SIG-M5 treated with dmso at 0.1 percent for 504 hours (cell line): Measurements from ENCODE around the gene KRT36.
A peak's percentile ranks its signal among the peaks of the same experiment; 100 is the strongest.

ENCODE experiments used
- DNase-seq: peaks from one replicate; lab custom pipeline; 2025; ENCODE audit not compliant: unreplicated experiment; lab: John Stamatoyannopoulos, UW

KRT36 gene

DNA sequence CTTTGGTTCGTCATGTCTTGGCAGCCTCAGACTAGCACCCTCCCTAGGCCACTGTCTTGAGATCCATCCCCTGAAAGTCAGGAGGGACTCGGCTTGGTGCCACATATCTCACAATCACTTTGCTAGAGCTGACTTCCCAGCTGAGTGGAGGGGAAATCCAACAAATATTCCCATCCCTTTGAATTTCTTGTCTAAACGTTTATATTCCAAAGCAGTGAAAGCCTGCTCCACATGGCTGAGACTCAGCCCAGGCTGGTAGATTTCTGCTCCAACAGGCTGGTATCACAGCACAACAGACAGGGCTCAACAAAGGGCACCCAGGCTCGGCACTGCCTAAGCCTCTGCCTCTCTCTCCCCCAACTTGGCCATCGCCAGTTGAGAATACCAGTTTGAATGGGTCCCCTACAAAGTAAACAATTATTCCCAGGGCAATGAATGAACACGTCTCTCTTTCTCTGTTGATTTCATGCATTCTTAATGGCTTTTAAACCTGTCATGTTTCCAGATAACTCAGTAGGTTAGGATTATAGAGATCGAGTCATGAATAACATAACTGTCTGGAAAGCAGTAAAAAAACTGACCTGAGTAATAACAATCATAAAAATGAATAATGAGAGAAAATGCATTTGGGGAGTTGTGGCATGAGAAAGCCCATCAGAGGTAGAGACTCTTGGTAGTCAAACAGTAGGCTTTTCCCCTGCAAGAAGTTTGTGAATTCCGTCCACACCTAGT, 14.7 kb upstream of the KRT36 start:
- DNase-seq, result no peak

- no peak for DNase-seq
These were observed 13.5 kb upstream of the KRT36 start for GRCh38 chr17:41503202-41503601.

DNA sequence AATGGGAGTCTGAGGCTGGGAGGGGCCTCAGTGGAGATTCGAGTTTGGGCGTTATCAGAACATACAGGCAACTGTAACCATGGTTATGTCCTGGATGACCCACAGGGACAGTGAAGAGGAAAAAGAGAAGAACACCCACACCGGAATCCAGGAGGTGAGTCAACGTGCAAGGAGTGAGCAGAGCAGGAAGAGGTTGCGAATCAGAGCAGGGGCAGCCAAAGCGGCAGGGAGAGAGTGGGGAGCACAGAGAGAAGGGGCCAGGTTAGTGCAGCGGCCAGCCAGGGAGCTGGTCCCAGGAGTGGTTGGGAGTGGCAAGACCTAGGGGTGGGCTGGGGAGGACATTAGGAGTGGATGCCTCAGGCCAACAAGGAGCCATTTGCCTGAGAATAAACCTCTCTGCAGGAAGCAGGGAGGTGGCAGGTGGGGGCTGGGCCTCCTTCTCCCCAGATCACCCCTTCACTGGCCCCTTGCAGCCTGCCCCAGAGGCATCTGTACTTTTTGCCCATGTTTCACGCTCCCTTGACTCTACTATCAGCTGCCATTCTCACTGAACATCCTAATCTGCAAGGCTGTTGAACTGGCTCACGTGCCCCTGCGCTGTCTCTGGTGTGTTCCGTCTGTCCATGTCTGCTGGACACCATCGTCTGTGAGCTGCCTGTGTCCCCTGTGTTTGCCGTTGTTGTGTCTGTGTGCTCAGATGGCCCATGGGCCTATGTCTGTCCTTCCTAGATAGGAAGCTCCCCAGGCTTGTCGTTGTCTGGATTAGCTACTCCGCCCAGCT, 10.6 kb upstream of the KRT36 start:
- no peak for DNase-seq

- no peak for DNase-seq
These were observed 10.0 kb upstream of the KRT36 start for GRCh38 chr17:41499714-41500113.

DNA sequence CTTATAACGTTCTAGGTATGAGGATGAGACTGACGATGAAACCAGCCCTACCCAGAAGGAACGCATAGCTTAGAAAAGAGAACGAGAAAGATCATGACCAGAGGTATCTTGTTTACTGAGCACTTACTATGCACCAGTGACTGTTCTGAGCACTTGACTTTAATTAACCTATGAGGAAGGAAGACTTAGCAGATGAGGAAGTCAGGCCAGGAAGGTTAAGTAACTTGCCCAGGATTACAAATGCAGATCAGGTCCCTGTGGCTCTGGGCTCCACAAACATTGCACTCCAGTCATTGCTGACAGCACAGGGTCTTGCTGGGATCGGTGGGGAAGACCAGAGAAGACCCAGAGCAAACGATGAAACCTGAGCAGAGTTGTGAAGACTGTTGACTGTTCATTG, 8.6 kb upstream of the KRT36 start:
- DNase-seq, result peak; percentile 83

- DNase-seq, result peak; percentile 93
These were observed 7.2 kb upstream of the KRT36 start for GRCh38 chr17:41496803-41497484.

DNA sequence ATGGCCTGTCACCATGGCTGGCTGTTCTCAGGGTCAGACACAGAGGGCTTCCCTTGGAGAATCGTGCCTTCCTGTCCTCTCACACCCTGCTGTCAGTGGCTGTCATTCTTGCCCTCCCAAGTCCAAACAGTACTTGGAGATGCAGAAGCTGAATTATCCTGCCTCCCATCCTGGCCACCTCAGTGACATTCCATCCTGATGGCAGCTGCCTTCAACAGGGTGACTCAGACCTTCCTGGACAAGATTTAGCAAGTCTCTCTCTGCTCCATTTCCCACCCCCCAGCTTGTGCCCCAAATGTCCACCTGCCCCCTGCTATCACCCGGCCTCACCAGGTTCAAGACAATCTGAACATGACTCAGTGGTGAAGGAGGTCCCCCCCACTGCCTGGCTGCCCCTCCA, 4.8 kb upstream of the KRT36 start:
- DNase-seq, result no peak

GRCh38 chr17:41492771-41493170, 3.1 kb upstream of the KRT36 start:
- DNase-seq, result peak; percentile 33

GRCh38 chr17:41492351-41492750, 2.6 kb upstream of the KRT36 start:
- peak; percentile 22 for DNase-seq

DNA sequence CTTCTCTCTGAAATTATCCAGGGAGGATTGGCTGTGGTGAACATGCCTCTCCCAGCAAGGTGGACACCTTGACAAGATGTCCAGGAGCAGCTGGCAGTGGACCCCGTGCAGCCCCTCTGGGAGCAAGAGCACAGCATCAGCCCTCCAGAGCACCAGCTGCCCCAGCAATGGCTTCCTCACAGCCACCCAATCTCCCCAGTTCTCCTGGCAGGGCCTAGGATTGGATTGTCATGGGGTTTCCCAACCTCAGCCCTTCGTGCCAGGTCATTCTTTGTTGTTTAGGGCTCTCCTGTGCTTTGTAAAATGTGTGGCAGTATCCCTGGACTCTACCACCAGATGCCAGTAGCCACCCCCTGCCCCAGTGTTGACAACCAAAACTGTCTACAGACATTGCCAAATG, 1.8 kb upstream of the KRT36 start:
- no peak for DNase-seq

- peak; percentile 54 for DNase-seq
These were observed 585 bp upstream of the KRT36 start for GRCh38 chr17:41490000-41490990.

GRCh38 chr17:41486809-41487530, 2.7 kb downstream of the KRT36 start:
- DNase-seq, result no peak

DNA sequence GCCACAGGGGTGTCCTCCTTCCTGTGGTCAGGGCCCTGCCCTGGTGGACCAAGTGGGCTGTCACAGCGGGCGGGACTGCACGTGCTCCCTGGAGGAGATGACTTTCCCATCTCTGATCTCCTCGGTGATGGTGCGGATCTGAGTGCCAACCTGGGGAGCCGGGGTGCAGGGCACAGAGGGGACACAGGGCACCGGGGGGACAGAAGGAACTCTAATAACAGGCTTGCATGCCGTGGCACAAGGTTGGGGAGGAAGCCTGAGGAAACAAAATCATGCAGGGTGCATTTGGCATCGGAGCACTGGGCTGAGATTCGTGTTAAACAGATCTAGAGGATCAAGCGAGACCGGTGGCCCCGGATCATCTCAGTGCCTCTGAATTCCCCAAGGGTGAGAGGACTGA, 3.4 kb downstream of the KRT36 start:
- no peak for DNase-seq

- no peak for DNase-seq
These were observed 4.5 kb downstream of the KRT36 start for GRCh38 chr17:41484920-41485904.

DNA sequence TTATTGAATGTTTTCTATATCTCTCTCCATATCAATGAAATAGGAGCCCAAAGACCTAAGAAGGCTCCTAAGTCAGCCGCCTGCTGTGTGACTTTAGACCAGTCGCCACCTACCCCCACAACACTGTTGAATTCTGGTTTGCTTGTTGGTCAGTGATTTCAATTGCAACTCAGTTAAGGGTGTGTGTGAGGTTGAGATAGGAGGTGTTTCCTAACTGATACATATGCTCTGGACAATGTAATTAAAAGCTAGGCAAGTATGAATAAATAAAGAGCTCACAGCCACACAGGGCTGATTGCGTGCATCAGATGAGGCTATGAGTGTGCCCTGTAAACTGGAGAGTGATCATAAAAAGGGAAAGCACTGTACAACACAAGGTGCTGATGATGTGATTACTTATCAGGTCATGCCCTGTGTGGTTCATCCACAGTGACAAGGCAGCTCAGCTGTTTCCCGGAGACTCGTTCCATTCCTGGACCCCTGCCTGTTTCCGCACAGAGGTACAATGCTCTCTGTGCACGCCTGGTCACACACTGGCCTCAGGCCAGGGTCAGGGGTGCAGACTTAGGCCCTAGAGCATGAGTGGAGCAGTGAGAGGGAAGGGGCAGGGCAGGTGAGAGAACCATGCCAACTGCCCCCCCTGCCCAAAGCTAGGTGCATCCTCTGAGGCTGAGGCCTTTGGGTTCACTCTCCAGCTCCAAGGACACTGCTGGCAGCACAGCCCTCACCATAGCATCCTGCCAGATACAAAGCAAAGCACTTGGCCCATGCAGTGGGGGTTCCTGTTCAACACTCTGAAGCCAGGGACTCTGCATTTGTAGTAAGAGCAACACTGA, 5.5 kb downstream of the KRT36 start:
- no peak for DNase-seq

- no peak for DNase-seq
These were observed 6.2 kb downstream of the KRT36 start for GRCh38 chr17:41483531-41483930.

GRCh38 chr17:41481036-41481435, 8.7 kb downstream of the KRT36 start, which contains the start of gene KRT35:
TSS of gene KRT35 (minus strand) at chr17:41481151. CDS start at chr17:41481097, 54 bp downstream.
- DNase-seq, result no peak

DNA sequence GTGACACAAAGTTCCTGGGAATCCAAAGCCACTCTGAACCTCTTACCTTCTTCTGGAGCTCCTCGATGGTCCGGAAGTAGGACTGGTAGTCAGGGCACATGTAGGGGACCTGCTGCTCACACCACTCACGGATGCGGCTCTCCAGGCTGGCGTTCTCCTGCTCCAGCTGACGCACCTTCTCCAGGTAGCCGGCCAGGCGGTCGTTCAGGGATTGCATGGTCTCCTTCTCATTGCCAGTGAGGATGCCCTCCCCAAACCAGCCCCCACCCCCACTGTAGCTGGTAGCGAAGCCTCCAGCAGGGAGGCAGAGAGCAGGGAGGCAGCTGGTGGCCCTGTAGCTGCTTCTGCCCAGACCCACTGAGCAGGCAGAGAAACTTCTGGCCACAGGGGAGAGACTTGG, 9.1 kb downstream of the KRT36 start:
- DNase-seq, result no peak
